Stimulated activated CD8-positive, alpha-beta memory T cell treated with anti-CD3 and anti-CD28 coated beads, Interleukin-7, amount 100 ng/mL, for 24 hours (primary cell): ENCODE measurements around the gene TMEM107.

Source experiments
- DNase-seq: peaks from one replicate; pipeline ENCODE4 v3.0.0-alpha.2; 2020; ENCODE audit warnings: low read depth

Gene TMEM107

GRCh38 chr17:8162233-8162996, 13.8 kb downstream of the TMEM107 start, which contains the start of gene VAMP2:
Gene VAMP2 (minus strand): TSS chr17:8162948. CDS start chr17:8162879, 69 bp downstream.
- DNase-seq: no peak

GRCh38 chr17:8161289-8162232, 14.6 kb downstream of the TMEM107 start:
- no peak for DNase-seq

DNA sequence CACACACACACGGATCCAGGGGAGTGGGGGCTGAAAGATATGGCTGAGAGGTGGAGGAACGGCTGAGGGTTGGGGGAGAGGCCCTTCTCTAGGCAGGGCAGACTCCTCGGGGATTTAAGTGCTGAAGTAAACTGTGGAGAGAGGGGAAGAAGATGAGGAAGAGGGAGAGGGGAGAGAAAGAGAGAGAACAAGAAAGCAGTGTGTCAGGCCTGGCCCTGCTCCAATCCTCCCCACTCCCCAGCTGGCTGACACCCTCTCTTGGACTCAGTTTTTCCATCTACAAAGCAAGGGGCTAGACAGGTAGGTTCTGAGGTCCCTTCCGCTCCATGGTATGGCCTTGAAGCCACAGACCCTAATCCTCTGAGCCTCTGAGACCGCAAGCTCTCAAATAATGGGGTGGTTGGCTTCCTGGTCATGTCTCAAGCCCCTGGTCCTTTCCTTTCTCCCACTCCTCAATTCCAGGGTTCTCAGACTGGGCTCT, 15.4 kb downstream of the TMEM107 start:
- no peak for DNase-seq

GRCh38 chr17:8160224-8160577, 16.0 kb downstream of the TMEM107 start:
- no peak for DNase-seq

- no peak for DNase-seq
These were observed 16.5 kb downstream of the TMEM107 start for GRCh38 chr17:8159459-8160223.

DNA sequence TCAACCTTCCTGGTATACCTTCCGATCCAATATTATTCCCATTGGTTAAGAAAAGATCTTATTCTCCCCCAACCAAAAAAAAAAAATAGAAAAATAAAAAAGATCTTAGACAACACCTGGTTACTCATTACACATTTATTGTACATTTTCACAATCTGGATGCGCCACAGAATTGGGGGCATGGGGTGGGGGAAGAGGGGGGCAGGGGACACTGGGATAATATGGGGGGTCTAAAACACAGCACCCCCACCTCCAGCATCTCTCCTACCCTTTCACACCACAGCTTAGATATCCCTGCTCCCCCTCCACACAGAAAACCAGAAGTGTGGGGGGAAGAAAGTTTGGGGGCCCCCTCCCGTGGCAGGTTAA, 17.2 kb downstream of the TMEM107 start:
- no peak for DNase-seq

DNA sequence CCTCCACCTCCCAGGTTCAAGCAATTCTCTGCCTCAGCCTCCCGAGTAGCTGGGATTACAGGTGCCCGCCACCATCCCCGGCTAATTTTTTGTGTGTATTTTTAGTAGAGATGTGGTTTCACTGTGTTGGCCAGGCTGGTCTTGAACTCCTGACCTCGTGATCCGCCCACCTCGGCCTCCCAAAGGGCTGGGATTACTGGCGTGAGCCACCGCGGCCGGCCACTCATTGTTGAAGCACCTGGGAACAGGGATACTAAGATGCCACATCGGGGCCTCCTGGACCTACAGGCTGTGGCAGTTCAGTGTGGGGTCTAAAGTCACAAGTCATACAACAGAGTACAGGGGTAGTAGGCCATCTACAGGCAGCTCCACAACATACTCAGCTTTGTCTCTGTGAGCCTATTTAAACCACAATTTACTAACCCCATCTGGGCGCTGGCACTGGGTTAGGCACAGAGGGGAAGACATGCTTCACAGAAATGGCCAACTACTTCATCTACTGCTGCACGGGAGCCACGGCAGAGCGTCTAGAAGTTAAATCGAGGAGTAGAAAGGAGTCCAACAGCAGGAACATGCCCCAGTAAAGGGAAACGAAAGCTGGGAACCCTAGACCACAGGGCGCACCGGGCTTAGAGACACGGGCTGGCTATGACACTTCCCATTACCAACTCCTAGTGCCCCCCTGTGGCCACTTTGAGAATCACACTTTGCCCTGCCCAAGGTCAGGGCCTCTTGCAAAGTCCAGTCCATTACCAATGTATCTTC, 17.7 kb downstream of the TMEM107 start:
- DNase-seq: peak; percentile 91

DNA sequence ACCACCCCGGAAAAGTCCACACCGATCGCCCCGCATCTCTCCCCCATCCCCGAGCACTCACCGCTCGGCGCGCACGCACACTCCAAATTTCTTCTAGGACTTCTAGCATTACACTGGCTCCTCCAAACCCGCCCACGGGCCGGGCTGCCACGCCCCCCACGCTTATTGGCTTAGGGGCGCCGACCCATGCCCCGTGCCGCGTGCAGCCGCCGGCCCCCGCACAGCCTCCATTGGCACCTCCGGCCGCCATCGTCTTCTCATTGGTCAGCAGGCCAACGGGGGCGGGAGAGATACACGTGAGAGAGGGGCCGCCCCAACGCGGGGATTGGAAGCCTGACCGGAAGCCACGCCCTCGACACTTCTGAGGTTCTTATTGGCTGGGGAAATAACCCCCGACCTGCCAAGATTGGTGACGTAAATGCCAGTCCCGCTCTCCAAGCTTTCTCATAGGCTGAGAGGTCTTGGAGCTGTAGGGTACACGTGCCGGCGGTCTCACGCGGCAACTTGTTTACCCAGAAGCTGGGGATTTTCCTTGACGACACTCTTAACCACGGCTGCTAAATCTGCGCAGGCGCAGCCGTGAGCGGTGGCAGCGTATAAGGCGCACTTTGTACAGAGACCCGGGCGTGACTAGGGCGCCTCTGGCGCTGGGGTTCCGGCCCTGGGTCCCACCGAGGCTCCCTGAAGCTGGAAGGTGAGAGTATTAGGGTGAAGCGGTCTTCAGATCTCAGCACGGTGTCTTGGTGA, 19.8 kb downstream of the TMEM107 start:
- DNase-seq: peak; percentile 100

- DNase-seq: no peak
These were observed 20.3 kb downstream of the TMEM107 start for GRCh38 chr17:8155996-8156245.

DNA sequence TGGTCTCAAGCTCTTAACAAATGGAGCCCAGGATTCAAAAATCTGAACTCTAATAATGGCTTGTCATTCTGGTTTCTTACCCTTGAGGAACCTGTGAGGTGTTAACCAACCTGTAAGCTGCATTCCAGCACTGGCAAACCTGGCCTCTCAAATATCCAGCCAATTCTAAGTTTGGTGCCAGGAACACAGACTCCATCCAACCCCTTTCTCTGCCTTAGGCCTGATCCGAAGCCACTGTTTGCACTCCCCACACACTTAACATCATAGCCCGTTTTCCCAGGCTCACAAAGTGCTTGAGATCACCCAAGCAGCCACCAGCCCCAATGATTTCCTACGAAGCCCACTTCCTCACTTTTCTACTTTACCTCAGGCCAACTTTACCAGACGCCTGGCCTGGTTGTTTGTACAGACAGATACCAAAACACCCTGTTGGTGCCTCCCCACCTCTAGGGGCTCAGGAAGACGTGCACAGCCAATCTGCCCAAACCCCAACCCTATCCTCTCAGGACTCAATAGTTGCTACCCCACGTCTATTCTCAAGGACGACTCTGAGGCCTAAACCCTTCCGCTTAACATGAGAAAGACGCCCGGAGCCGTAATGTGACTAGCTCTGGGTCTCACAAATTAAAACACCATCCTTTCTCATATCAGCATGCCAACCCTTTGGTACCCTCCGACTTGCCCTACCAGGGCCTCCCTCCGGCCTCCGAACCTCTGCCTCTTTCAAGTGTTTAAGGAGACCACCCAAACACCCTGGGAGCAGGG, 20.8 kb downstream of the TMEM107 start:
- no peak for DNase-seq

DNA sequence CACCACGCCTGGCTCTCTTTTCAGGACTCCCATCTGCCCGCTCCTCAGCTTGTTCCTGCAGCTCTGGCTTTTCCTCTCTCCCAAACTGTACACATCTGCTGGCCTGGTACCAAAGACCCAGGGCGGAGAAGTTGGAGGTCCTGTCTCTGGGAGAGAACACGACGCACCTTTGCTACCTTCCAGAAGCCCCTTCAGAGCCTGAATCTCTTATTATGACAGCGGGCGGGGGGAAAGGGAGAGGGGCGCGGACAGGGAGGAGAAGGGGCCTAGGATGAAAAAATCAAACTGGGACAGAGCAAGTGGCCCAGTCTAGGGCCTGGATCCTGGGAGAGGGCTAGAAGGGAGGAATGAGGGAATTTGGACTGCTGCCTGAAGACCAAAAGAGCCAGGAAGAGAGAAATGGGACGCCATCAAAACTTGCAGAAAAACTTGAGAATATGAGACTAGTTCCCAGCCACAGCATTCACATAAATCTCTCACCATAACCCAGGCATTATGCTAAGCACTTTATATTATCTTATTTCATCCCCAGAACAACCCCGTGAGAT, 21.5 kb downstream of the TMEM107 start:
- no peak for DNase-seq

DNA sequence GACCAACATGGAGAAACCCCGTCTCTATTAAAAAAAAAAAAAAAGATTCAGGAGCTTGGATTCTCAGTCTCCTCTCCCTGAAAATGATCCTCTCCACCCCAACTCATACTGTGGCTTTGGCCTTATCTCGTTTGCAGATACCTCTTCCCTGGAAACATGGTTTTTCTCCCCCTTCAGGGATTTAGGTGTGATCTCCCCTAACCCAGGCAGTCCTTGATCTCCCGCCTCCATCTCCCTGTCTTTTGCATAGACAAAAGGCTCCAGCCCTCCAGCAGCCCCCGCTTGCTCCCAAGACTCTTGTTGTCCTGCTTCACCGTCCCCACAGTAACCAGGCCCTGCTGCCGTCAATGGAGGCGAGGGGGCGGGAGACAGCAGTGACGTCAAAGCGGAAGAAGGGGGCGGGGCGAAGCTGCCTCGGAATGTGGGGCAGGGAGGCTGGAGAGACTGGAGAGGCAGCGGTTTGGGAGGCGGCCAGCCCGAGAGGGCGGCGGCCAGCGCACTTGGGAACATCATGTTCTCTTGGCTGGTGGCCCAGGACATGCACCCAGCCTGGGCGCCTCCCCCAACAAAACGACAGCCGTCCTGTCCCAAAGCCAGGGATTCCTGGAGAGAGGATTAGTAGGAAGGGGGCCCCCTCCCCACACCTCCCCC, 22.1 kb downstream of the TMEM107 start:
- DNase-seq: peak; percentile 72

DNA sequence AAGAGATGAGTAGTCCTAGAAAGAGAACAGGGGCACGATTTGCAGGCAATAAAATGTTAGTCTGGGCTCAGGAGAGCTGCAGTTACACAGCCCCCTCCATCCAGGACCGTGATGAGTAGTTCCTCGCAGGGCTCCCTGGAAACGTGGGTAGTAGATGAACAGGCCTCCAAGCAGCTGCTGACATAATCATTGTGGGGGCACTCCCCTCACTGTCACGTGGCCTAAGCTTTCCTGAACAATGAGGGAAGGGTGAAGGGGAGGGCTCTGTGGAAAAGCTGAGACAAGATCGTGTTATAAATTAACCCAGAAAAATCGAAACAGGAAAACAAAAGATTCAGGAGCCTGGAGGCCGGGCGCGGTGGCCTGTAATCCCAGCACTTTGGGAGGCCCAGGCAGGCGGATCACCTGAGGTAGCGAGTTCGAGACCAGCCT, 22.6 kb downstream of the TMEM107 start:
- DNase-seq: no peak

GRCh38 chr17:8153031-8153451, 23.1 kb downstream of the TMEM107 start:
- no peak for DNase-seq

DNA sequence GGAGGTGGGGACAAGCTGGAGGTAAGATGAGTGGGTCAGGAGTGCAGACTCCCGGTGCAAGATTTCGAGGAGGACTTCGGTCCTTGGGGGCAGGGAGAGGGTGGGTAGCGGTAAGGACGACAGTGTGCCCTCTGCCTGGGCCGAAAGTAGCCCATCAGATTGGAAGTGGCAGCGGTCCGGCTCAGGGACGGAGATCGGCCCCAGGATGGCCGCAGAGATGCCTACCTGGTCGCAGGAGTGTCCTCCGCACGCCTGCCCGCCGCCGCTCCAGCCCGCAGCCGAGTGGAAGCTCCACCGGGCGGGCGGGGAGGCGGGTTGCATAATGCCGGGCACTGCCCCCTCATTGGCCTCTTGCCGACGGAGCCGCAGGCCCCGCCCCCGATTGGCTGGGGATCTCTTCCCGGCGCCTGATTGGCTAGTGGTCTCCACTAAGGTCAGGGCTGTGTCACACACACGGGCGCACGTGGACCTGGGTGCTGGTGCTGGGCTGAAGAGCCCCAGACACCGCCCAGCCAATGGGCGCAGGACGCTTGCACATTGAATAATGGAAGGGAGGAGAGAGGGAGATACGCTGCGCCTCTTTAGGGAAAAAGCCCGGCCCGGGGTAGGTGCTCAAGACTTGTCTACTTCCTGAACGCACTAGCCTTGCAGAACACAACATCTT, 23.9 kb downstream of the TMEM107 start, which contains the start of gene PER1:
PER1 (minus strand) TSS at position 293 of the 664 bp plus-strand sequence. CDS start 1,698 bp downstream, outside the sequence.
- DNase-seq: peak; percentile 74

DNA sequence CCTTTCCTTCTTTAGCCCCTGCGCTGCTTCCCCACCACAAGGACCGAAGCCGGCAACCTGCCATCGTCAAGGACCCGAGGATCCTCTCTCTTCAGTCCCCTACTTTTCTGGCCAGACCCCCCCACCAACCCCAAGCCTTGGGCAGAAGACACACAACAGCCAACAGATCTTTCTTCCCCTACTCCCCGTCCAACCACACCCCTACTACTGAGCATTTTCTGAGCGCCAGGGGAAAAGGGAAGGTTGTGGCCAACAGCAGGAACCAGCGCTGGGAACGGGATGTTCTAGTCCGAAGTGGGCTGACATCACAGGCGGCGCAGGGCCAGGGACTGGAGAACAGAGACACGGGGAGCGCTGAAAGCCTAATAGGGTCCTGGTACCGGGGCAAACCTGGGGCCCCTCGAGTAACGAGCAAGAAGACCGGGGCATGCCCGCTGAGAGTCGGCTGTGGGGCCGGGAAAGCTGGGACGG, 24.5 kb downstream of the TMEM107 start:
- no peak for DNase-seq

DNA sequence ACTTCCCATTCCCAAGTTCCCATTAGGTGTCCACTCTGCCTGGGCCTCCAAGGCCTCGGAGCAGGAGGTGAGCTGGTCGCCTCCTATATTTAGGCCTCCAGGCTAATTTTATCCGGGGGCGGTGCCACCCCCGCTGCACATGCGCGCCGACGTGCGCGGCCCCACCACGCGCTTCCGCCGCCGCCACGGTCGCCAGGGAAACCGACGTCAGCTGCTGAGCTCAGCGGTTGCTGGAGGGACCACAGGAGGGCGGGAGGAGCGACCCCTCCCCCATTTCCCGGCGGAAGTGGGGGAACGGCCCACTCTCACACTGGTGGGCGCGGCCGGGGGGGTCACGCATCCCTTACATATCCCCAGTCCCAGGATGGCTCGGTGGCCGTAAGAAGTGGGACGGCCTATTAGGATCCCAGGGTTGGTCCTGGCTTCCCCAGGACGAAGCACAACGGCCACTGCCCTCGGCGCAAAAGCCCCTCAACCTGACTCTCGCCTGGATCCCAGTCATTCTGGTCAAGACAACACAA, 25.0 kb downstream of the TMEM107 start:
- DNase-seq: peak; percentile 86
